CD4-positive, alpha-beta T cell treated with Interleukin-15 for 1 hour (primary cell): Measurements from ENCODE around the gene GNRH2.
"Not testable (repeated sequence)": the region's sequence is repeated elsewhere in the genome, so short reads cannot be mapped to it uniquely, and the experiment has no call there.

Source experiments
- DNase-seq: peaks from one replicate; pipeline ENCODE4 v3.0.0-alpha.2; 2020

The GNRH2 gene

DNA sequence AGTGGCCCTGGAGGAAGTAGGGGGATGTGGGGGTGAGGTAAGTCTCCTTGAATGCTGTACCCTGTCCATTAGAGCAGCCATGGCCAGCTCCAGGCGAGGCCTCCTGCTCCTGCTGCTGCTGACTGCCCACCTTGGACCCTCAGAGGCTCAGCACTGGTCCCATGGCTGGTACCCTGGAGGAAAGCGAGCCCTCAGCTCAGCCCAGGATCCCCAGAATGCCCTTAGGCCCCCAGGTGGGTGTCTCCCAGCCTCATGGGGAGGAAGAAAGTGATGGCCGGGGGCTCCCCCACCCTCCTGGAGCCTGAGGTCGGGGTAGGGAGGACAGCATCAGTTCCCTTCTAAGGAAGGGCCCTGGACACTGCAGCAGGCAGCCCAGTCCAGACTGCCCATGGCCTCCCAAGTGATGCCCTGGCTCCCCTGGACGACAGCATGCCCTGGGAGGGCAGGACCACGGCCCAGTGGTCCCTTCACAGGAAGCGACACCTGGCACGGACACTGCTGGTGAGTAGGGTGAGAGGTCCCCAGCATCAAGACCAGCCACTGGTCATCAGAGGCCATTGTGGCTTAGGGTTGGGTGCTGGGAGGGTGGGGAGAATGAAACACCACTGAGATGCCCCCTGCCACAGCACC lies 1.0 kb downstream of the GNRH2 start:
- DNase-seq = no peak

DNA sequence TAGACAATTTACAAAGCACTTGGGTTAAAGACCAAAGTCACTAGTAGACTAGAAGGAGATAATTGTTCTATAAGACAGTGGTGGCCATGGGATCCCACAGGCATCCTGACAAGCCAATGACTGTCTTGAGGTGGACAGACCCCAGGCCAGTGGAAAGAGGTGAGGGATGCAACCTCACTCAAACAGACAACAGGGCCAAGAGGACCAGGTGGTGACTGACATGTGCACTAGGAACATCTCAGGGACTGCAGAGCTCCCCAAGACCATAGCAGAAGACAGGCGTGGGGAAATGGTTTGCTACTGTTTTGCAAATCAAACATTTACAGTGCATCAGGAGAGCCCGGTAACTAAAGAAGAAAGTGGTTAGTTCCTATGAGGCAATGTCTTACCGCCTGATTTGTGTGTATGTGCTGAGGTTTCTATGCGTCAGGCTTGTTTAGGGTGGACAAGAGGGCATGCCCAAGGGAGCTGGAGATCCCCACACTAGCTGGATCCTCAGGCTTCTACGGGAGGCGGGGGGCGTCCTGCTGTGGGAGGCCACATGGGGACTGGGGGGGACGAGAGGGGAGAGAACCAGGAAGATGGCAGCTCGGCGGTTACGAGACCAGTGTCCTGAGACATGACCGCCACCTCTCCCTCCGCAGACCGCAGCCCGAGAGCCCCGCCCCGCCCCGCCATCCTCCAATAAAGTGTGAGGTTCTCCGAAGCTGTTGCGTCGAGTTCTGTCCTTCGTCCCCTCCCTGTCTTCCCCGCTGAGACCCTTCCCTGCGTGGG lies 1.8 kb downstream of the GNRH2 start:
- peak; percentile 53 for DNase-seq

- DNase-seq = peak; percentile 77
Measured at GRCh38 chr20:3045816-3046676, 2.6 kb downstream of the GNRH2 start, which contains the start of gene MRPS26. TSS of gene MRPS26 (plus strand) at chr20:3046052. CDS start at chr20:3046069, 17 bp downstream.

DNA sequence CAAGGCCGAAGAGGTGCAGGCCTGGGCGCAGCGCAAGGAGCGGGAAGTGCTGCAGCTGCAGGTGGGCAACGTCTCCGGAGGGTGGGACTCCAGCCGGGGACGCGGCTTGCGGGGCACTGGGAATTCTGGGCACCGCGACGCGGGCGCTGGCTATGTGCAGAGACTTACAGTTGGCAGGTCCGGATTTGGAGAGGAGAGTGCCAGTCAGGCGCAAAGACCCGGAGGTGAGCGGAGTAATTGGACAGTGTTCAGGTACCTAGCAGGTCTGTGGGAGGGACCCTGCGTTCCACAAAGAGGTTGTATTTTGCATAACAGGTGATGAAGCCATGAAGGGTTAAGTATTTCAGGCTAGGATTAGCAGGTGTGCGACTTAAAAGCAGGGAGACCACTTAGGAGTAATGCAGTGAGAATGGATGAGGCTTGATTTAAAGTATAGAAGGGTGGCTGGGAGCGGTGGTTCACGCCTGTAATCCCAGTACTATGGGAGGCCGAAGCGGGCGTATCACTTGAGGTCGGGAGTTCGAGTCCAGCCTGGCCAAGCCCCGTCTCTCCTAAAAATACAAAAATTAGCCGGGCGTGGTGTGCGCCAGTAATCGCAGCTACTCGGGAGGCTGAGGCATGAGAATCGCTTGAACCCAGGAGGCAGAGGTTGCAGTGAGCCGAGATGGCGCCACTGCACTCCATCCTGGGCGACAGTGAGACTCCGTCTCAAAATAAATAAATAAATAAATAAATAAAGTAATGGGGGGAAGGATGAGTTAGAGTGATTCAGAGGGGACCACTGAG lies 3.4 kb downstream of the GNRH2 start:
- DNase-seq = no peak

DNA sequence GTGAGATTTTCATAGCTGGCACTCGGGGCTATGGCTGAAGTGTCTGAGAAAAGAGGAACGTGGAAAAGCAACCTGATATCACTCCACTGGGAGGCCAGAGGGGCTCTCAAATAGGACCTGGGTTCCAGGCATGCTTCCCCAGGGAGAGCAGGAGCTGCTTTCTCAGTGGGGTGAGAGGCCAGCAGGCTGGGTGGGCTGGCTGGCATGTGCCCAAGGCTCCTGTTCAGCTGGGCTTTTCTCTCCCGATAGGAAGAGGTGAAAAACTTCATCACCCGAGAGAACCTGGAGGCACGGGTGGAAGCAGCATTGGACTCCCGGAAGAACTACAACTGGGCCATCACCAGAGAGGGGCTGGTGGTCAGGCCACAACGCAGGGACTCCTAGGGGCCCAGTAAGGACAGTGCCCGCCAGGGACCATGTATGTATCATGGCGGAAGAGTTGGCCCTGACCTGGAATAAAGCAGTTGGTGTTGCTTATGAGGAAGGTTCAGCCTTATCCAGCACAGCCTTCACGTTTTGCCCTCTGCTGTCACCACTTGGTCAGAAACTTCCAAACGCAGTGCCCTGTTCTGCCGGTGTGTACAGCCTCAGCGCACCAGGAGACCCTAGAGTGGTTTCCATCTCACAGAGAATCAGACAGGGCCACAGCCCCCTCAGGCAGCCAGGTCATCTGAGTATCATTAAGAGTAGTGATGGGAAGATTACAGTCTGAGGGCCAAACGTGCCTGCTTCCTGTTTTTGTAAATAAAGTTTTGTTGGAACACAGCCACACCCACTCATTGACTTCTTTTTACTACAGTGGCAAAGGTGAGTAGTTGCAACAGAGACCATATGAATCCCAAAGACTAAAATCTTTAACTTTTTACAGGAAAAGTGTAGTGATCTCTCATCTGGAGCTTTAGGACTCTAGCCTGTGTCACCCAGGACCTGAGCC lies 4.3 kb downstream of the GNRH2 start:
- DNase-seq = no peak

GRCh38 chr20:3051385-3052019 lies 8.1 kb downstream of the GNRH2 start:
- DNase-seq = no peak

DNA sequence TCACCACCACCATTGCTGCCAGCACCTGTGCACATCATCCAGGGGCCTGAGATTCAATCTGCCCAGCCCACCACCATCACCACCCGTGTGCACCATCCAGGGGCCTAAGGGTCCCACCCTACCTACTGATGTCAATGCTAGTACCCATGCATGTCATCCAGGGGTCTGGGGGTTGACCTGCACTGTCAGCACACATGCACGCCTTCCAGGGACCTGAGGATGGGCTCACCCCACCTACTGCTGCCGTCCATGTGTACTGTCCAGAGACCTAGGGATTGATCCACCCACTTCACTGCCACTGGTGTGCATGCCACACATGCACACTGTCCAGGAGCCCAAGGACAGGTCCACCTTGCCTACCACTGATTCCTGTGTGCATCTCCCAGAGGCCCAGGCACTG lies 16.1 kb downstream of the GNRH2 start:
- no peak for DNase-seq

- DNase-seq = not testable (repeated sequence)
Measured at GRCh38 chr20:3064119-3064518, 20.7 kb downstream of the GNRH2 start.

DNA sequence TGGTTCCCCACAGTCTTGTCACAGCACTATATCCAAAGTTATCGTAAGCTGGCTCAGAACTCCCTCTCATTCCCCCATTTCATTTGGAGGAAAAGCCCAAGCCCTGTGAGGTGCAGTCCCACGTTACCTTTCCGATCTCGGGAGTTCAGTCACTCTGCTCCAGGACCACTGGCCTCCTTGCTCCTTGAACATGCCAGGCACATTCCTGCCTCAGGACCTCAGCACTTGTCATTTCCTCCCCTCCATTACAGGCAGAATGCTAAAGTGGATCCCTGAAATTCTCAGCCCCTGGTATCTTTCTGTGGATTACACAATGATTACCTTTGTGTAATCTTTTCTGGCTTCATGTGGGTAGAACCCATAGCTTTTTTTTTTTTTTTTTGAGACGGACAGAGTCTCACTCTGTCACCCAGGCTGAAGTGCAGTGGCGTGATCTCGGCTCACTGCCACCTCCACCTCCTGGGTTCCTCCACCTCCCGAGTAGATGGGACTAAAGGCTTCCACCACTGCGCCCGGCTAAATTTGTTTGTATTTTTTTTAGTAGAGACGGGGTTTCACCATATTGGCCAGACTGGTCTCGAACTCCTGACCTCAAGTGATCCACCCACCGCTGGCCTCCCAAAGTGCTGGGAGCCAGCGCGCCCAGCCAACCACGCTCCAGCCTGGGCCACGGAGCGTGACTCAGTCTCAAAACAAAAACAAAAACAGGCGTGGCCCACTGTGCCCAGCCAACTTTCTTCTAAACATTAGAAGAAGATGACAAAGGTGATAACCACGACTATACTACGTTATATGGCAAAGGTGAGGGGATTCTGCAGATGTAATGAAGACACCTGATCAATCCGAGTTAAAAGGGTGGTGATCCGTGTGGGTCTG lies 24.0 kb downstream of the GNRH2 start:
- no peak for DNase-seq

DNA sequence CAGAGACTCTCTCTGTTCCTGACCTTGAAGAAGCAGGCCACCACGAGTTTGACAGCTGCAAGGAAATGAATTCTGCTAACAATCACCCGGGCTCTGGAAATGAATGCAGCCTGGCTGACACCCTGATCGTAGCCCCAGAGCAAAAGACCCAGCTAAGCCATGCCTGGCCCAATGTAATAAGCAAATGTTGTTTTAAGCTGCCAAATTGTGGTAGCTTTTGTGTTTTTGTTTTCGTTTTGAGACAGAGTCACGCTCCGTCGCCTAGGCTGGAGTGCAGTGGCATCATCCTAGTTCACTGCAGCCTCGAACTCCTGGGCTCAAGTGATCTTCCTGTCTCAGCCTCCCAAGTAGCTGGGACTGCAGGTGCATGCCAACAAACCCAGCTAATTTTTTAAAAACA lies 24.7 kb downstream of the GNRH2 start:
- DNase-seq = no peak

GRCh38 chr20:3068986-3069900 lies 25.8 kb downstream of the GNRH2 start:
- peak; percentile 44 for DNase-seq

- DNase-seq = no peak
Measured at GRCh38 chr20:3070725-3071124, 27.3 kb downstream of the GNRH2 start.

DNA sequence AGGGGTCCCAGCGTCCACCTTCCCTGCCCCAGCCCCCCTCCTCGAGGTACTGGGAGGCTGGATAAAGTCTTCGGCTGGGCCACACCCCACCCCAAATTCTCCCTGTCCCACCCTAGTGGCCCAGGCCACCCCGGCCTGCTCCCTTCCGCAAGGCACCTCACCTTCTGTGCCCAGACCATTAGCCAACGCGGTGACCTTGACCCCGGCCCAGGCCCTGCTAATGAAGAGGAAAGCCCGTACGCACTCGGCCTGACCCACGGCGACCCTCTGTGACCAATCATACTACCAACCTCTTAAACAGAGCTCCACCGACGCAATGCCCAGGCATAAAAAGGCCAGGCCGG lies 27.8 kb downstream of the GNRH2 start:
- DNase-seq = no peak

DNA sequence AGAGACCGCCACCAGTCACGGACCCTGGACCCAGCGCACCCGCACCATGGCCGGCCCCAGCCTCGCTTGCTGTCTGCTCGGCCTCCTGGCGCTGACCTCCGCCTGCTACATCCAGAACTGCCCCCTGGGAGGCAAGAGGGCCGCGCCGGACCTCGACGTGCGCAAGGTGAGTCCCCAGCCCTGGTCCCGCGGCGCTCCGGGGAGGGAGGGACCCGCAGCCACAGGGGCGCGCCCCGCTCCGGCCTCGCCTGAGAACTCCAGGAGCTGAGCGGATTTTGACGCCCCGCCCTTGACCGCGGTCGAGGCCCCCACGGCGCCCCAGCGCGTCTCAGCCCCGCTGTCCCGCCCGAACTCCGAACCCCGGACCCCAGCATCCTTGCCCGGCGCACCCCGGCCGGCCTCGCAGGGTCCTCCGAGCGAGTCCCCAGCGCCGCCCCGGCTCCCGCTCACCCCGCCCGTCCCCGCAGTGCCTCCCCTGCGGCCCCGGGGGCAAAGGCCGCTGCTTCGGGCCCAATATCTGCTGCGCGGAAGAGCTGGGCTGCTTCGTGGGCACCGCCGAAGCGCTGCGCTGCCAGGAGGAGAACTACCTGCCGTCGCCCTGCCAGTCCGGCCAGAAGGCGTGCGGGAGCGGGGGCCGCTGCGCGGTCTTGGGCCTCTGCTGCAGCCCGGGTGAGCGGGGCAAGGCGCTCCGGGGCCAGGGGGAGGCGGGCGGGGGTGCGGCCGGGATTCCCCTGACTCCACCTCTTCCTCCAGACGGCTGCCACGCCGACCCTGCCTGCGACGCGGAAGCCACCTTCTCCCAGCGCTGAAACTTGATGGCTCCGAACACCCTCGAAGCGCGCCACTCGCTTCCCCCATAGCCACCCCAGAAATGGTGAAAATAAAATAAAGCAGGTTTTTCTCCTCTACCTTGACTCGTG lies 28.4 kb downstream of the GNRH2 start, which contains the start of gene OXT:
OXT (plus strand) TSS at position 11 of the 920 bp plus-strand sequence; CDS start at position 47, 36 bp downstream.
- DNase-seq = peak; percentile 81

DNA sequence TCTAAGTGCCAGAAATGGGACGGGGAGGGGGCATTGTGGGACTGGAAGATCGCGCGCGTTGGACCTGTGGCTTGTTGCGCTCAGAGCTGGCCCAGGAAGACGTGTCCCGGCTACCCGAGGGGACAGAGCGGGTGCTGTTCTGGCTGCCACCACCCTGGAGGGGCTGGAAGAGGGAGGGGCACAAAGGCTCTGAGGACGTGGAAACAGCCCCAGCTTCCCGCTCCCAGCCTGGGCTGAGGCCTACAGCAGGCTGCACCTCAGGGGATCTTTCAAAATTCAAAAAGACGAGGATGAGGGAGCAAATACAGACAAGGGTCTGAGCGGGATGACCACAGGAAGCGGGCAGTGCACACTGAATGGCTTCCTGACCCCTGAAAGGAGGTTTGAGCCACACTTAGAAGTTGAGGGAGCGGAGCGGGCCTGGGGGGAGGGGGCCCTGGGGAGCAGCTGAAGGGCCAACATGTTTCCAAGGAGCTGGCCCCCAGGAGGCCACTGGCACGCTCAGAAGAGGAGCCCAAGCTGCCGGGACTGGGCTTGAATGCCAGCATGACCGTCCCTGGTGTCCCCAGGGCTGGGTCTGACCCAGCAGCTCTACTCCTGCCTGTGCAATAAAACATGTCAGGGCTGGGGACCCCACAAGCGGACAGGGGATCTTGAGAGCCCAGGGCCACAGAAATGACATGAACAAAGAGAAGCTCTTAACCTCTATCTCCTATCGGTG lies 29.3 kb downstream of the GNRH2 start:
- no peak for DNase-seq

GRCh38 chr20:3073251-3073643 lies 29.8 kb downstream of the GNRH2 start:
- DNase-seq = not testable (repeated sequence)

GRCh38 chr20:3074812-3075211 lies 31.4 kb downstream of the GNRH2 start:
- DNase-seq = no peak
